B cell (primary cell): ENCODE measurements around the gene ANKS1A. TPM values are rescaled to one million over a fixed set of nuclear protein-coding genes. Genes with fewer than 3 reads are reported as not detected.

Experiments
- ATAC-seq: fragments of 200-7000 bp; cut with Tn5 transposase; one replicate; pipeline ENCODE4 v1.10.0; 2021; ENCODE audit warnings: low read depth, mild to moderate bottlenecking, moderate number of reproducible peaks, moderate library complexity
- CTCF ChIA-PET: fragments of 350-600 bp; sonication (Branson Sonifier 250); formaldehyde crosslinking; loops from one replicate; lab custom pipeline; 2021; ENCODE audit warnings: antibody characterized with exemption, inconsistent platforms; lab: Charles Lee
- POLR2A ChIA-PET: fragments of 350-600 bp; sonication (Branson Sonifier 250); formaldehyde crosslinking; loops from one replicate; lab custom pipeline; 2021; ENCODE audit warnings: antibody characterized with exemption; lab: Charles Lee
- DNase-seq: peaks from one replicate; pipeline ENCODE4 v3.0.0; 2013
- H2AFZ ChIP-seq: 2 replicates; pipeline ENCODE4 v1.6.1; 2012; ENCODE audit warnings: mild to moderate bottlenecking, low read depth, low read length; ENCODE audit not compliant: insufficient read depth, poor library complexity, severe bottlenecking
- H3K27ac ChIP-seq, 2 donors: 1 replicate in 1 of 2; 2 replicates in 1 of 2; pipeline ENCODE4 v1.5.1; 2012 to 2013; ENCODE audit warnings: low read length in 2 of 2, mild to moderate bottlenecking in 2 of 2, moderate library complexity in 1 of 2
- H3K27me3 ChIP-seq, 4 experiments: fragments of 200-600 bp in 1 of 4; sonication (generic) in 1 of 4; replicated peaks in 1 of 4; 1 replicate in 2 of 4; 2 replicates in 2 of 4; pipeline versions ENCODE4 v1.6.1 to v1.7.0; 2013 to 2016; ENCODE audit warnings: low read length in 3 of 4, mild to moderate bottlenecking in 2 of 4, mixed read lengths in 1 of 4, moderate library complexity in 1 of 4; ENCODE audit not compliant: insufficient read depth in 4 of 4, control insufficient read depth in 3 of 4; ENCODE audit errors: control extremely low read depth in 1 of 4
- H3K36me3 ChIP-seq, 2 experiments: replicated peaks in 1 of 2; 1 replicate in 1 of 2; 2 replicates in 1 of 2; pipeline versions ENCODE4 v1.6.1 to v1.7.1; 2013; ENCODE audit warnings: low read length in 1 of 2; ENCODE audit not compliant: insufficient read depth in 2 of 2, control insufficient read depth in 1 of 2; ENCODE audit errors: control extremely low read depth in 1 of 2, extremely low read depth in 1 of 2
- H3K4me1 ChIP-seq, 2 donors: fragments of 200-600 bp in 1 of 2; sonication (generic) in 1 of 2; 1 replicate in 1 of 2; 2 replicates in 1 of 2; pipeline versions ENCODE4 v1.5.1 to v1.6.1; 2013 to 2017; ENCODE audit warnings: low read length in 2 of 2; ENCODE audit not compliant: control insufficient read depth in 2 of 2, insufficient read depth in 2 of 2
- H3K4me2 ChIP-seq: replicated peaks from 2 replicates; pipeline ENCODE3; 2012; ENCODE audit warnings: mild to moderate bottlenecking, low read depth, low read length; ENCODE audit not compliant: poor library complexity, severe bottlenecking
- H3K4me3 ChIP-seq, 5 experiments: fragments of 200-600 bp in 1 of 5; sonication (generic) in 1 of 5; 1 replicate in 3 of 5; 2 replicates in 2 of 5; pipeline versions ENCODE4 v1.5.1 to v1.7.0; 2011 to 2016; ENCODE audit warnings: low read length in 4 of 5, mild to moderate bottlenecking in 4 of 5, low read depth in 2 of 5, control low read depth in 1 of 5, moderate library complexity in 1 of 5; ENCODE audit not compliant: insufficient read depth in 1 of 5; ENCODE audit errors: control extremely low read depth in 1 of 5, extremely low read depth in 1 of 5
- H3K79me2 ChIP-seq: fragments of 200-600 bp; sonication (generic); one replicate; pipeline ENCODE4 v1.6.0; 2016; ENCODE audit warnings: low read length; ENCODE audit not compliant: control insufficient read depth, insufficient read depth
- H3K9ac ChIP-seq: fragments of 200-600 bp; sonication (generic); 2 replicates; pipeline ENCODE4 v1.6.1; 2017; ENCODE audit warnings: mild to moderate bottlenecking, low read length, moderate library complexity
- H3K9me3 ChIP-seq, 3 donors: one replicate each; pipeline versions ENCODE4 v1.6.1 to v1.7.1; 2013; ENCODE audit warnings: low read length in 2 of 3; ENCODE audit not compliant: control insufficient read depth in 2 of 3, insufficient read depth in 1 of 3; ENCODE audit errors: control extremely low read depth in 1 of 3
- H4K20me1 ChIP-seq: 2 replicates; pipeline ENCODE4 v1.6.0; 2012; ENCODE audit warnings: mild to moderate bottlenecking, low read length; ENCODE audit not compliant: insufficient read depth, control insufficient read depth, poor library complexity, severe bottlenecking
- H3K27ac Mint-ChIP-seq: one replicate; pipeline ENCODE4 v1.8.0; 2021; ENCODE audit warnings: mixed read lengths
- H3K27me3 Mint-ChIP-seq: one replicate; pipeline ENCODE4 v1.8.0; 2021; ENCODE audit warnings: mixed read lengths
- H3K4me1 Mint-ChIP-seq: one replicate; pipeline ENCODE4 v1.8.0; 2021; ENCODE audit warnings: mixed read lengths
- H3K4me3 Mint-ChIP-seq: one replicate; pipeline ENCODE4 v1.8.0; 2021; ENCODE audit warnings: mixed read lengths
- H3K9me3 Mint-ChIP-seq: one replicate; pipeline ENCODE4 v1.8.0; 2022; ENCODE audit warnings: mixed read lengths; ENCODE audit not compliant: insufficient read depth
- EZH2 ChIP-seq: IDR thresholded peaks from 2 replicates; pipeline ENCODE4 v1.6.1; 2012; ENCODE audit warnings: borderline replicate concordance, low read depth, mild to moderate bottlenecking, moderate library complexity, low read length; ENCODE audit not compliant: insufficient read depth, poor library complexity, severe bottlenecking
- WGBS: methylation state at CpG from one replicate; pipeline ENCODE4 v1.1.5; 2013; ENCODE audit warnings: missing lambda C conversion rate; ENCODE audit not compliant: insufficient coverage; 5-methylcytosine and 5-hydroxymethylcytosine counted together
- intact Hi-C: fragments of 100-400 bp; cut with micrococcal nuclease; formaldehyde crosslinking; loops from one replicate; pipeline ENCODE4 v1.10.0; 2022
- polyA plus RNA-seq: library from polyadenylated mRNA; depleted of rRNA; stranded (reverse); fragments of >200 nt; gene quantifications from 2 replicates; pipeline ENCODE4 v1.2.3, GENCODE V29; 2012
- total RNA-seq, 2 donors: library from RNA; stranded (reverse); fragments of 120-200 nt in 1 of 2; gene quantifications; 1 replicate in 1 of 2; 2 replicates in 1 of 2; pipeline versions ENCODE4 v1.2.3 to v1.2.4, GENCODE V29; 2013 to 2022
- TF ChIP-seq, protein P1 (sequence below): fragments of 200-600 bp; IDR thresholded peaks from one replicate; pipeline ENCODE4 v1.8.0; 2022; ENCODE audit warnings: antibody characterized with exemption, mild to moderate bottlenecking

ANKS1A gene
- total and polyA plus RNA-seq, 2 donors (not counting 1 experiment from before 2014, with no cell fraction given) = 3.4 to 19.7 TPM

DNA sequence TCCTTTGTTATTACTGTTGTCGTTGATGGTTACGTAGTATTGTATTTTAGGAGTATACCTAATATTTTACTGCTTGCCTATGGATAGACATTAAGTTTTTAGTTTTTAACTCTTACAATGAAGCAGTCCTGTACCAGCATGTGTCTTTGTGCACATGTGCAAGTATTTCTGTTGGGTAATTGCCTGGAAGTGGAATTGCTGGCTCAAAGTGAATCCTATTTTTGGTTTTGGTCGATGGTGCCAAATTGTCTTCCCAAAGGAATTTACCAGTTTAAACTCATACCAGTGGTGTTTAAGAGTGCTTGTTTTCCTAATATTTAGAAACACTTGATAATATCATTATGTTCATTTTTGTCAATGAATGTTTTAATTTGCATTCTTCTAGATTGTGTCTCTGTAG lies 75.5 kb downstream of the ANKS1A start:
- H3K9ac ChIP-seq = no peak overlapping the region
- no peaks in the 10 kb centered on the region for H3K27me3 Mint-ChIP-seq
- peaks cover 12% of the 10 kb centered on the region for H3K4me1 Mint-ChIP-seq
- ATAC-seq (no peak), DNase-seq (no peak)
- no peak overlapping the region for H3K27ac Mint-ChIP-seq
- H3K27ac ChIP-seq = no peak overlapping the region
- H4K20me1 ChIP-seq = peaks cover 4% of the 10 kb centered on the region
- no peak overlapping the region for H3K4me3 ChIP-seq
- H3K4me1 ChIP-seq = no peaks in the 10 kb centered on the region
- ChIA-PET POLR2A (no interaction called here), CTCF (no interaction called here)
- no peaks in the 10 kb centered on the region for H3K27me3 ChIP-seq
- H3K4me3 Mint-ChIP-seq = no peak overlapping the region
- WGBS = no CpG with 5 or more reads among the region's 3 CpGs
- H3K9me3 Mint-ChIP-seq = no peaks in the 10 kb centered on the region
- no peak overlapping the region for H2AFZ ChIP-seq
- peaks cover 9% of the 10 kb centered on the region for H3K79me2 ChIP-seq
- no peak overlapping the region for H3K4me2 ChIP-seq
- TF ChIP-seq EZH2 = no peak
- TF ChIP-seq, protein P1, sequence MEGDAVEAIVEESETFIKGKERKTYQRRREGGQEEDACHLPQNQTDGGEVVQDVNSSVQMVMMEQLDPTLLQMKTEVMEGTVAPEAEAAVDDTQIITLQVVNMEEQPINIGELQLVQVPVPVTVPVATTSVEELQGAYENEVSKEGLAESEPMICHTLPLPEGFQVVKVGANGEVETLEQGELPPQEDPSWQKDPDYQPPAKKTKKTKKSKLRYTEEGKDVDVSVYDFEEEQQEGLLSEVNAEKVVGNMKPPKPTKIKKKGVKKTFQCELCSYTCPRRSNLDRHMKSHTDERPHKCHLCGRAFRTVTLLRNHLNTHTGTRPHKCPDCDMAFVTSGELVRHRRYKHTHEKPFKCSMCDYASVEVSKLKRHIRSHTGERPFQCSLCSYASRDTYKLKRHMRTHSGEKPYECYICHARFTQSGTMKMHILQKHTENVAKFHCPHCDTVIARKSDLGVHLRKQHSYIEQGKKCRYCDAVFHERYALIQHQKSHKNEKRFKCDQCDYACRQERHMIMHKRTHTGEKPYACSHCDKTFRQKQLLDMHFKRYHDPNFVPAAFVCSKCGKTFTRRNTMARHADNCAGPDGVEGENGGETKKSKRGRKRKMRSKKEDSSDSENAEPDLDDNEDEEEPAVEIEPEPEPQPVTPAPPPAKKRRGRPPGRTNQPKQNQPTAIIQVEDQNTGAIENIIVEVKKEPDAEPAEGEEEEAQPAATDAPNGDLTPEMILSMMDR = no peak
- H3K36me3 ChIP-seq = peaks cover 0 to 3% of the 10 kb centered on the region in 2 experiments
- no peaks in the 10 kb centered on the region for H3K9me3 ChIP-seq
- intact Hi-C loops = no loop called here

DNA sequence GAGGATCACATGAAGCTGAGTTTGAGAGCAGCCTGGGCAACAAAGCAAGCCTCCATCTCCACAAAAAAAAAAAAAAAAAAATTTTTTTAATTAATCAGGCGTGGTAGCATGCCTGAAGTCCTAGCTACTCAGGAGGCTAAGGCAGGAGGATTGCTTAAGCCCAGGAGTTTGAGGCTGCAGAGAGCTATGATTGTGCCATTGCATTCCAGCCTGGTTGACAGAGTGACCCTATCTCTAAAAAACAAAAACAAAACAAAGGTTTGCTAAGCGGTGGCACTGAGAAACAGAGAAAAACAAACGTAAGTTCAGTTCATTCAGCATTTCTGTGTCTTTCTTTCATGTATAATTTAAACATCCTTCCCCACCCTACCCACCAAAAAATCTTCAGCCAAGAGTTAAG lies 78.4 kb downstream of the ANKS1A start:
- DNase-seq (no peak), ATAC-seq (no peak)
- H3K36me3 ChIP-seq = peaks cover 5 to 18% of the 10 kb centered on the region in 2 experiments
- no peaks in the 10 kb centered on the region for H3K27me3 Mint-ChIP-seq
- H3K9ac ChIP-seq = no peak overlapping the region
- H3K9me3 ChIP-seq = no peaks in the 10 kb centered on the region
- ChIA-PET POLR2A (no interaction called here), CTCF (interaction anchor here (1.3 kb wide), 1 partner anchor 19 kb away, joined by 6 read pairs; no protein-coding TSS in a partner anchor)
- peaks cover 1% of the 10 kb centered on the region for H3K4me1 Mint-ChIP-seq
- no peak overlapping the region for H2AFZ ChIP-seq
- H3K27ac ChIP-seq = no peak overlapping the region
- TF ChIP-seq, protein P1 = no peak
- no peak for TF ChIP-seq EZH2
- no peaks in the 10 kb centered on the region for H3K27me3 ChIP-seq
- H3K79me2 ChIP-seq = peaks cover 5% of the 10 kb centered on the region
- peaks cover 4% of the 10 kb centered on the region for H4K20me1 ChIP-seq
- no peak overlapping the region for H3K4me2 ChIP-seq
- H3K9me3 Mint-ChIP-seq = no peaks in the 10 kb centered on the region
- H3K4me3 Mint-ChIP-seq = no peak overlapping the region
- H3K4me1 ChIP-seq = no peaks in the 10 kb centered on the region
- WGBS = 100% methylated on average over 2 of the region's 3 CpGs
- intact Hi-C loops = no loop called here
- H3K4me3 ChIP-seq = no peak overlapping the region
- H3K27ac Mint-ChIP-seq = no peak overlapping the region
